ENCODE measurements around the gene ACTG2.

- no peak for TF ChIP-seq CTCF (IDR thresholded peaks at IDR 0.05)
- TF ChIP-seq POLR2A (IDR thresholded peaks at IDR 0.05): no peak
Measured at GRCh38 chr2:73962798-73963197, 70.0 kb downstream of the ACTG2 start.

All from esophagus squamous epithelium (tissue), 4 donors.